Central memory CD4-positive, alpha-beta T cell (primary cell): Measurements from ENCODE around the gene ERFL.
"Not testable (repeated sequence)": the region's sequence is repeated elsewhere in the genome, so short reads cannot be mapped to it uniquely, and the experiment has no call there.

Experiments
- DNase-seq: peaks from one replicate; pipeline ENCODE4 v3.0.0; 2022

The ERFL gene

DNA sequence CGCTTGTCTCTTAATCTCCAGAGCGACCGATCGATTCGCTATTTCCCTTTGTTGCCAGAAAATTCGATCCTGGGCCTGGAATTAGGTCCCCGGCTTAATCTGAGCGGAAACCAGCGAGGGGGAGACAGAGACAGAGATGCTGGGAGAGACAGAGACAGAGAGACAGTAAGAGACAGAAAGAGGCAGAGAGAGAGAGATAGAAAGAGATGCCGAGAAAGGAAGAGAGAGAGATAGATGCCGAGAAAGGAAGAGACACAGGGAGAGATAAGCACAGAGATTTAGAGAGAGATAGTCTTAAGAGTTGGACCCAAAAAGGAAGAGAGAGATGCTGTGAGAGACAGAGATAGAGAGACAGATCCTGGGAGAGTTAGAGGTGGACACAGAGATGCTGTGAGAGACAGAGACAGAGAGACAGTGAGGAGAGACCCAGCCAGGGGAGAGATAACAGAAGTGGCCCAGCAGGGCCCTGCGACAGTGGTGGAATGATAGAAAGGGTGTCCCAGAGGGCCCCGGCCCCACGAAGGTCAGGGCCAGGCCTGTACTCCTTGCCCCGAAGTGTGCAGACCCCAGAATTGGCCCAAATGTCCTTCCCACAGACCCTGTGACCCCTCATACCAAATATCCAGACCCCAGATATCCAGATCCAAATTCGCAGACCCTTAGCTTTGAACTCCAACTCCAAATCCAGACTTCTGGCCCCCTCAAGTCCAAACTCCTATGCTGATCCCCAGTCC, 1.3 kb downstream of the ERFL start:
- DNase-seq, result no peak

DNA sequence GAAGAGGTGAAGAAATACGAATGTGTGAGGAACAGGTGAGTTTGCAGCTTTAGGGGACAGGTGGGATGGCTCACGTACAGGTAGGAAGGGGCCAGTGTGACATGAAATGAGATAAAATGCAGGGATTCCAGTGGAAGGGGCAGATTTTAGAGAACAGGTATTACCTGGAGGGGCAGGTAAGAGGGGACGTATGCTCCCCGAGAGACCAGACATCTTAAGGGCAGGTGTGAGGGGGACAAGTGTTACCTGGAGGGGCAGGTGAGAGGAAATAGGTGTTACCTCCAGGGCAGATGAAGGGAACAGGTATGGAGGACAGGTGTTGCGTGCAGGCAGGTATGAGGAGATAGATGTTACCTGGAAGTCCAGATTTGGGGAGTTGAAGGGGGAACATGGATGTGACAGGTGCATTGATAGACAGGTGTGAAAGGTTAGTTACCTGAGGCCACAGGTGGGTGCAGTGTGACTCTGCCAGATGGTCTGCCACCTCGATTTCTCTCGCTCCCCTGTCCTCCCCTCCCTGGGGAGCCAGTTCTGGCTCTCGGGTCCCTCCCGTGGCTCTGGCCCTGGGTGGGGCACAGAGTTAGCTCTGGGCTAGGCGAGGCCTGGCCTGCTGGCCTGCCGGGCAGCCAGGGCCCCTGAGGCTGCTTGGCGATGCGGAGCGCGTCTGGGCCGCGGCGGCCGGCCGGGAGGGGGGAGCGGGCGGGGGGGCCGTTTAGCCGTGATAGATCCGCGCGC, 2.1 kb downstream of the ERFL start:
- no peak for DNase-seq

DNA sequence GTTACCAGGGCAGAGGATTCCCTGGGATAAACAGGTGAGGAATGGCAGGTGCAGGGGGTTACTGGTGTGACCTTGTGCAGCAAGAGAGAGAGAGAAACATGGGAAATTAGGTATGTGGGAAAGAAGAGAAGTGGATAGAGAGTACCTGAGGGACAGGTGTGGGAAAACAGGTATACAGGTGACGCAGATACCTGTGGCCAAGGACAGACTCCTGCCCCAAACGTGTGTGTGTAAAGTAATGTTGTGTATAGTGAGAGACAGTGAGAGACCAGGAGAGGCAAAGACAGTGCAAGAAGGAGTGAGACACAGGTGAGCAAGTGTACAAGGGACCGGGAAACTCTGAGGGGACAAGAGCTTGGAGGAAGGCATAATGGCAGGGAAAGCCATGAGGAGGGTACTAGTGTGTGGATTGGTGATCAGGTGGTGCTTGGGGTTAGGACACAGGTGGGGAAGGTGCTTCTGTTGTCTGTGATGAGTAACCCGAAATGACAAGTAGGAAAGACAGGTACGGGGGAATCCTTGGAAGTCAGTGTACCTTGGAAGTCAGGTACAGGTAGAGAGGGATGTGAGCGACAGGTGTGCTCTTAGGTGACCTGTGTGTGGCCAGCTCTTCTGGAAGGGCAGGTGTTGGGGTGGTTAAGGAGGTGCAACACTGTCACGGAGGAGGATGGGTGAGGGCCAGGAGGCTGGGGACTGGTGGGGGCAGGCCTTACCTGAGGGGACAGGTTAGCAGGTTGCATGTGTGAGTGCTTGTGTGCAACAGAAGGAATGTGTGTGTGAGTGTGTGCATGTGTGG, 2.8 kb downstream of the ERFL start:
- DNase-seq, result no peak

DNA sequence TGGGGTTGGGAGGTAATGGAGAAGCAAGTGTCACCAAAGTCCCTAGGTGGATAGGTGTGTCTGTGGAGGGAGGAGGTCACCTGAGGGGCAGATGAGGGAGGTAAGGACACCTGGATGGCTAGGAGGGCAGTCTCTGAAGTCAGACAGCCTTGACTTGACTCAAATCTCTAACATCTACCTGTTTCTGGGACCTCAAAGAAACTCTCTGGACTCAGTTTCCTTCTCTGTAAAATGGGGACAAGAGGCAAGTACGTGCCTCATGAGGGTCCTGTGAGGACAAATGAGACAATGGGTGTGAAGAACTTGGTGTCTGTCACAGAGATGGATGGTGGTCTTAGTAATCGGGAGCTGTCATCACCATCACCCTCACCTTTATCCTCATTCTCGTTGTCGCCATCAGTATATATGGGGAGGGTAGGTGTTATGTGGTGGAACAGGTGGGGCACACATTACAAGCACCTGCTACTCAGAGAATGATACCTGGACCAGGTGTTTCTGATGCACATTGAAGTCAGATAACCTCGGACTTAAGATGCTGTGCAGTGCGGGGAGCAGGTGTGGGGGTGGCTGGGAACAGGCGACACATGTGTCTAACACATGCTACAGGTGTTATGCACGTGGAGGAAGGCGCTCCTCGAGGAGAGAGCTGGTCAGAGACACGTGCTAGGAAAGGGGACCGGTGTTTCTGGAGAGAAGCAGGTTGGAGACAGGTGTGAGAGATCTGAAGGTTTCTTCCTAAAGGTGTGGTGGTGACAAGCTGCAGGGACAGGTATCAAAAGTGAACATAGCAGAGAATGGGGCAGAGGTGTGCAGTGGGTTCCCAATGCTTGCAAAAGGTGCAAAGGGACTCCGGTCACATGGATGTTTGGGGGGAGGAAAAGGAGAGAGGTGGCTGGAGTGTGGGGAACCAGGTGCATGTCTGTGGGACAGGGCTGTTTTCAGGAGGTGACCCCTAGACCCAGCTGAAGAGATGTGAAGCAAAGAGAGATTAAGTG, 3.8 kb downstream of the ERFL start:
- DNase-seq, result no peak

DNA sequence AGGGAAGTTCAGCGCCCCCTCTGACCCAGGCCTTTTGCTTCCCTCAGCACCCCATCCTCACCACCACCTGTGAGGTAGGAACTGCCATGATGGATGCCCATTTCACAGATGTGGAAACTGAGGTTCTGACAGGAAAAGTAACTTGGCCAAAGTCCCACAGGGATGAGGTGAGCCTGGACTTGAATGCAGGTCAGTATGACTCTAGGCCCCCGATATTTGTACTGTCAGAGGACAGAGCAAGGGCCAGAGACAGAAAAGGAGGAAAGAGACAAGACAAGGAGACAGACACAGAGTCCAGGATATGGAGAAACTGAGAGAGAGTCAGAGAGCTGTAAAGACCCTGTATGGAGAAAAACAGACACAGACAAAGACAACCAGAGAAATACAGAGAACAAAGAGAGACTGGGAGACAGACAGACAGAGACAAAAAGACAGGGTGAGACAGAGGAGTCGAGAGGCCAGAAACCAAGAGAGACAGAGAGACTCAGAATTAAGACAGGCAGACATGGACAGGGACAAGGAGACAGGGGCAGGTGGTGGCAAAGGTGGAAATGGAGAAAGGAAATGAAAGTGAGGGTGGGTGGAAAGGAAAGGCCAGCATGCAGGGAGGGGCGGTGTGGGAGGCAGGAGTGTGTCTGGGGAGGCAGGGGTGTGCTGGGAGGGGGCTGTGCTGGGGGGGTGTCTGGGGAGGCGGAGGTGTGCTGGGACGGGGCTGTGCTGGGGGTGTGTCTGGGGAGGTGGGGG, 5.0 kb downstream of the ERFL start:
- no peak for DNase-seq

DNA sequence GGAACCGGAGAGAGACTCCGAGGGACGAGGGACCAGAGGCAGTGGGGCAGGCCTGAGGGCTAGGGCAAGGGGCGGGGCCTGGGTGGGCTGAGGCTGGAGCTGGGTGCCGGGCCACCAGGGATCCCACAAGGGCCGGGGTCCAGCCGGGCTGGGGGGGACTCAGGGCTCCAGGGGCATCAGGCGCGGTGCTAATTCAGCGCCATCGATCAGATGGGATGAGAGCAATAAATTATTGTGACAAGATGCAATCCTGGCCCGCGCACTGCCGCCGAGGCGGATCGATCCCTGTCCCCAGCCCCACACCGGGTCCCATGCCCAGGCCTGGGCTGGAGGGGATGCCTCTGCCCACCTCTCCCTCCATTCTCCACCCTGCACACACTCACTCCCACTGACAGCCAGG, 5.7 kb downstream of the ERFL start:
- DNase-seq, result no peak

DNA sequence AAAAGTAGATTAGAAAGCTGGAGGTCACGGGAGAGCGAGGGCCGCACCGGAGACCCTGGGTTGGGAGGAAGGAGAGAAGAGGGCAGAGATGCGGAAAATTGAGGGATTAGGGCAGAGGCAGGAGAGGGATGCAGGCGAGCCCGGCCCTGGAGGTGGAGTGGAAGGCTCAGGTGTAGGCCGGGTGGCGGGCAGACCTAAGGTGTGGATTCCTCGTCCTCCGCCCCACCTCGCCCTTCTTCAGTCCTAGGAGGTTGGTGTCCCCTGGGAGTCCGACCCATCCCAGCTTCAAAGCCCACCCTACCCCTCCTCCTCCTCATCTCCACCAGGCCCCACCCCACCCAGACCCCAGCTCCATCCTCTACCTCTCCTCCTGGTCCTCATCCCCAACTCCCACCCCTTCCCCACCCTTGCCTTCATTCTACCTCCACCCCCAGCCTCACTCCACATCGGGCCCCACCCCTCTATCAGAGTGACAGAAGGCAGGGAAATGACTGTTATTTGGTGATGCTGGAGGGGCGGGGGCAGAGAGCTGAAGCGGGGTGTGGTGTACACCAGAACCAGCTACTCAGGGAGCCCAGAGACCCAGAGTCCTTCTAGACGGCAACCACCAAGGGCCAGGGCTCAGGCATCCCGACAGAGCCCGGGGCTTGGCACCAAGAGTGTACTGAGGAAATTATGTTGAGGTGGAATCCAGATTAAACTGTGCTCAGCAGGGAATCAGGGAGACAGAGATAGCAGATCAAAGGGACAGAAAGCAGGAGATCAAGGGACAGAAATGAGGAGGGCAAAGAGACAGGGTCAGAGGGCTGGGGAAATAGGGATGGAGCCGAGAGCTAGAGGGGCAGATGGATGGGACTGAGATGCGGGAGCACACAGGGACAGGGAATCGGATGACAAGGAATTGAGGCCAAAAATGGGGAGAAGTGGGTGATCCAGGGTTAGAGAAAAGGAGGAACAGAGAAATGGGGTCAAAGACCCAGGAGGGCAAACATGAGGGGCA, 6.4 kb downstream of the ERFL start:
- DNase-seq, result no peak

DNA sequence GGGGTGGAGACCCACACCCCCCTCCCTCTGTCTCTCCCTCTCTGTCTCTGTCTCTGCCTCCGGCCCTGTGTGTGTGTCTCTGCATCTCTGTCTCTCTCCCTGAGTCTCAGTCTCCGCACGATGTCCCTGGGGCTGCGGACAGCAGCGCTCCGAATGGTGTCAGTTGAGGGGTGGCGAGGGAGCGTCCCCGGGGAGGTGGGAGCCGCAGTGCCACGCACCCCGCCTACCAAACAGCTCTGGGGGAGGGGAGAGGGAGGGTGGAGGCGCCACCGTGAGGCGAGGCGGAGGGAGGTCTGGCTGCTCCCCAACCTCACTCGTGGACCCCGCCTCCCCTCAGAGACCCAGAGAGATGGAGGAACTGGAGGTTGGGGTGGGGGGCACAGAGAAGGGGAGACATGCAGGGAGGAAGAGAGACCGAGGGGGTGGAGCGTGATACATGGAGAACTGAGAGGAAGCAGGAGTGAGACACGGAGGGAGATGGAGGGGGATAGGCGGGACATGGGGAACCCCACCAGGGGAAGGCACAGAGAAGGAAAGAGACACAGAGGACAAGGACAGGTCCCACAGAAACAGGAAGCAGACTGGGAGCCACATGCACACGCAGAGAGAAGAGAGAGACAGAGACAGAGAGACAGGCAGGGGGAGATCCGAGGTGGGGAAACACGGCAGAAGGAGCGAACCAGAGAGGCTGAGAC, 7.2 kb downstream of the ERFL start:
- no peak for DNase-seq

DNA sequence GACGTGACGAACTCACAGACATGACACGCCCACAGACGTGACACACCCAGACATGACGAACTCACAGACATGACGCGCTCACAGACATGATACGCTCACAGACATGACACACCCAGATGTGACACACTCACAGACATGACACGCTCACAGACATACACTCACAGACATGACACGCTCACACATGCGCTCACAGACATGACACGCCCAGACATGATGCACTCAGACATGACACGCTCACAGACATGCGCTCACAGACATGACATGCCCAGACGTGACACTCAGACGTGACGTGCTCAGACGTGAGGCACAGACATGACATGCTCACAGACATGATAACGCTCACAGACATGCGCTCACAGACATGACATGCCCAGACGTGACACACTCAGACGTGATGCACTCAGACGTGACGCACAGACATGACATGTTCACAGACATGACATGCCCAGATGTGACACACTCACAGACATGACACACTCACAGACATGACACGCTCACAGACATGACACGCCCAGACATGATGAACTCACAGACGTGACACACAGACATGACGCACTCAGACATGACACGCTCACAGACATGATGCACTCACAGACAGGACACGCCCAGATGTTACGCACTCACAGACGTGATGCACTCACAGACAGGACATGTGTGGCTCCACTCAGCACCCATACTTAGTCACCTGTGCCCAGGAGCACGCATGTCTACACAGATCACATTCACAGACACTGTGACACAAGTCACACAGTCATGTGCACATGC, 8.1 kb downstream of the ERFL start:
- DNase-seq, result no peak

DNA sequence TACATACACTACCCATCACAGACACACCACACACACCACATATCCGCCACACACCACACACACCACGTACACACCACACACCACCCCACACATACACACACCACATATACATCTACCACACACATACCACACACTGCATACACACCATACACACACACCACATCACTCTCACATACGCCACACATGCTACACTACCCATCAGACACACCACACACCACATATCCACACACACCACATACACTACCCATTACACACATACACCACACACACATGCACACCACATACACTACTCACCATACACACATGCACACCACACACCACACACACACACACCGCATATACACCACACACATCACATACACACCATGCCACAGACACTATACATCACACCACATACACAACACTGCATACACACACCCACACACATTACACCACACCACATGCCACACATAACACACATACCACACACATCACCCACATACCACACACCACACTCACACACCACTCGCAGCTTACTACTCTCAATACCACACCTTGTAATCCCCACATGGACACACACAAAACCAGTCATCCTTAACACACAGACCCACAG, 9.5 kb downstream of the ERFL start:
- no peak for DNase-seq

DNA sequence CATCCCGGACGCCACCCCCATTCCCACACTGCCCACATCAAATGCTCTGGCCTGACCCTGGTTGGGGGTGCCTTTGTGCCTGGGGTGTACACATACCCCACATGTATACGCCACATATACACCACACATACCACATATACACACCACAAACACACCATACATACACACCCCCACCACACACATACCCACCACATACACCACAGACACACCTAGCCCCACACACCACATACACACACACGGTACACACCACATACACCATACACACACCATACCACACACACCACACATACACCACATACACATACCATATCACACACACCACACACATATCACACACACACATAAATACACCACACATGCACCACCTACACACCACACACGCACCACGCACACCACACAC, 10.2 kb downstream of the ERFL start:
- no peak for DNase-seq

DNA sequence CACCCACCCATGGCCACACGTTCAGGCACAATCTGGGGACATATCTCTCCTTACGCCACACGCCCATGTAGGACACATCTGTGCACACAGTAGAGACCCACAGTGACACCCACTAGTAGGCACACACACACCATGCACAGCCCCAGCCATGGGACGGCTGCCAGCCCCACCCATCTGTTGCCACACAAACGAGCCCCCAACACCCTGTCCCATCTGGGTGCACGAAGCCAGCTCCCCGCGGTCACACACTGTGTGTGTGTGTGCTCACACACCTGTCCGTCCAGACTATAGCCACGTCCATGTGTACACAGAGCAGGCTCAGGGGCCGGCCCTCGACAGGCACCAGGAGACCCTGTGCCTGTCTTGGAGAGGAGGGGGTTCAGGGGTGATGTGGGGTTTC, 10.6 kb downstream of the ERFL start:
- DNase-seq, result no peak

DNA sequence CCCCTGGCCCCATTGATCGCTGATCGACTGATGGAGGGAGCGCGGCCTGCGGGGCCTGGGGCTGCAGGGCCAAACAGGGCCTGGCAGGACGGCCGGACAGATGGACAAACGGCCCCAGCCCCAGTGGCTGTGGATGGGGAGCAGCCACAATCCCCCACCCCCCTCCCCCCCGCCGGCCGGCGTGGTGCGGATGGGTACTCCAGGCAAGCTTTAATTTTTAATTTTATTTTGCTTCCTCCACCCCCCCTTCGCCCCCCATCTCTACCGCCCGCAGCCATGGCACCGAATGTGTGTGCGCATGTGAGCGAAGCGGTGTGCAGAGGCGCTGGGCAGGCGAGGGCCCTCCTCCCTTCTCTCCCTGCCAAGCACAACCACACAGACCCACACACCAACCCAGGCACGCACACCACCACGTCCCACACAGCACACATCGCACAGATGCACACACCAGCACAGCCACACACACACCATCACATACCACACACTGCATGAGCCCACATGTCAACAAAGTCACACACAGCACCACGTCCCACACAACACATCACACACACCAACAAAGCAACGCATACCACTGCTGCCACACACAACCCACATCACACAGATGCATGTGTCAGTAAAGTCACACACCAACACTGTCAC, 12.4 kb downstream of the ERFL start:
- no peak for DNase-seq

DNA sequence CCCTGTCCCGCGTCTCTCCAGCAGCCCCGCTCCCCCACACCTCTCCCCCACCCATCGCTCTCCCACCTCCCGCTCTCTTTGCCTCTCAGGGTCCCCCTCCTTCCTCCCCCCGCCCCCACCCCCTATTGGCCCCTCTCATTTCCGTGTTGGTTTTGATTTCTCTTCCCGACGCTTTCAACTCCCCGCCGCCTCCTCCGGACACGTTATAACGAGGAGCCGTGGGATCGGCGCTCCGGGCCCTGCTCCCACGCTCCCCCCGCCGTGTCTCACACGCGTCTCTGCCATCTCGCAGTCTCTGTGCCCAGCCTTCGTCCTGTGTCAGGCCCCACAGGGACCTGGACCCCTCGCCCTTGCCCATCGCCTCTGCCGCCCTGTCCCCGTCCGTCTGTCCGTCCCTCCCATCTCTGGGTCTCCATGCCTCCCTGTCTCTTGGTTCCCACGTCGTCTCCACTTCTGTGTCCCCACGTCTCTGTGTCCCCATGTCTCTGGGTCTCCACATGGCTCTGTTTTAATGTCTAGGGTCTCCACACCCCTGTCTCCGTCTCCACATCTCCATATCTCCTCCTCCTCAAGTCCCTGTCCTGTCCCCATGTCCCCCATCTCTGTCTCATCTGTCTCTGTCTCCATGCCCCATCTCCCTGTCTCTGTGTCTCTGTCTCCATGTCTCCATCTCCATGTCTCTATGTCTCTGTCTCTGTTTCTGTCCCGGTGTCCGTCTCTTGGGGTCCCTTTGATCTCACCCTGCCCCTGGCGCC, 13.1 kb downstream of the ERFL start:
- no peak for DNase-seq

DNA sequence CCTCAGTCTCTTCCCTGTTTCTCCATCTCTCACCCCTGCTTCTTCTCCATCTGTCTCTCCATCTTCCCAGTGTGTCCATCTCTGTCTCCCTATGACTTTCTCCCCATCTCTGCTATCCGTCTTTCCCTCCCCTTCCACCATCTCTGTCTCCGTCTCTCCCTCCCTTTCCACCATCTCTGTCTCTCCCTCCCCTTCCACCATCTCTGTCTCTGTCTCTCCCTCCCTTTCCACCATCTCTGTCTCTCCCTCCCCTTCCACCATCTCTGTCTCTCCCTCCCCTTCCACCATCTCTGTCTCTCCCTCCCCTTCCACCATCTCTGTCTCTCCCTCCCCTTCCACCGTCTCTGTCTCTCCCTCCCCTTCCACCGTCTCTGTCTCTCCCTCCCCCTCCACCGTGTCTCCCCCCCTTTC, 13.8 kb downstream of the ERFL start:
- not testable (repeated sequence) for DNase-seq

DNA sequence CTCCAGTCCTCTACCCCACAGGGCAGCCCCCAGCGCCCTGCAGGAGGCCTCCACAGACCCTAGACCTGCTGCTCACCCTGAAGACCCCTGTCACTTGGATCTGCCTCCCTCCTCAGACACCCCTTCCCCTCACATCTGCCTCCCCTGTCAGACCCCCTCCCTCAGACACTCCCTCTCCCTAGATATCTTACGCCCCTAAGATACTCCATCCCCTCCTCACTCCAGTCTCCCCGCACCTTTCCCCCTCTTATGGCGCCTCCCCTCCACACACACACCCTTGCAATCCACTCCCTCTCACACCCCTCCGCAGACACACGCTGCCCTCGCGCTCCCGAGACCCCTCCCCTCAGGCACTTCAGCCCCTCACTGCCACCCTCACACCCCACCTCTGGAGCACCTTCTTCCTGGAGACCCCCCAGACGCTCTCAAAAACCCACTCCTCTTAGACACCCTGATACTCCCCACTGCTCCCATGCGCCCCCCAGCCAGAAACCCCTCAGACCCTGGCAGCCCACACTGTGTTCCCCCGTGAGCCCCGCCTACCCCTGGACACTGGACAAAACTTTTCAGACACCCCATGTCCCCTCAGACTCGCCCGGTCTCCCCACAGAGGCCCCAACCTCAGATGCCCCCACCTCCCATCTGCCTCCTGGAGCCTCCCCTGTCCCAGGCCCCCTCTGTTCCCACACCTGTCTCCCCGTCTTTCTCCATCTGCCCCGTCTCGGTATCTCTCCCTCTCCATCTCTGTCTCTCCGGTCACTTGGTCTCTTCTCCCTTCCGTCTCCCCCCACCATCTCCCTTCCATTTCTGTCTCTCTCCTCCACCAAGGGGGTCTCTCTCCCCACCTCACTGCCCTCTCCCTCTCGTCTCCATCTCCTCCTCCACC, 14.5 kb downstream of the ERFL start:
- no peak for DNase-seq
